Memory B cell (primary cell): ENCODE measurements around the gene MRPL40.

Experiments
- ATAC-seq: fragments of 150-1000 bp; cut with Tn5 transposase; 2 replicates; pipeline ENCODE4 v1.10.0; 2021; ENCODE audit warnings: low read depth, mild to moderate bottlenecking, moderate library complexity
- DNase-seq, 2 donors: peaks; one replicate each; pipeline ENCODE4 v3.0.0; 2022; ENCODE audit warnings: low spot score in 2 of 2
- H3K27ac Mint-ChIP-seq: one replicate; pipeline ENCODE4 v1.8.0; 2022; ENCODE audit warnings: mild to moderate bottlenecking, moderate library complexity, mixed read lengths
- H3K27me3 Mint-ChIP-seq: one replicate; pipeline ENCODE4 v1.8.0; 2022; ENCODE audit warnings: mixed read lengths
- H3K36me3 Mint-ChIP-seq: one replicate; pipeline ENCODE4 v1.8.0; 2022; ENCODE audit warnings: mild to moderate bottlenecking, mixed read lengths
- H3K4me1 Mint-ChIP-seq: one replicate; pipeline ENCODE4 v1.8.0; 2022; ENCODE audit warnings: mixed read lengths
- H3K4me3 Mint-ChIP-seq: one replicate; pipeline ENCODE4 v1.8.0; 2022; ENCODE audit warnings: mild to moderate bottlenecking, moderate library complexity, mixed read lengths
- H3K9me3 Mint-ChIP-seq: one replicate; pipeline ENCODE4 v1.8.0; 2022; ENCODE audit warnings: mixed read lengths

MRPL40 gene

DNA sequence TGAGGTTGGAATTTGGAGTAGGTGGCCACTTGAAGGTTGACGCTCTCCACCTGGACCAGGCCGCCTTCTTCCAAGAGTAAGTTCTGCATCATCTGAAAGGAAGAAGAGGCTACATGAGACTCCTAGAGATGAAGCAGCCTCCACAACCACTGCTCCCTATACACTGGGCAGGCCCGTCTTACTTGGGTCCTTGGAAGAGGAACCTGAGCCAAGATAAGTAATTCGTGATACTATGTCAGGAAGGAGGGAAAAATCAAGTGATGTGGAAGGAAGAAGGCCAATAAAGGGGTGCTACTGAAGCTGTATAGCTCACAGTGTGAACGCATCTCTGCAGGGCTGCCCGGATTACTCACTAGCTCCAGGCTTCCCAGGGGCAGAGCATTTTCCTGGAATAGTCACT is 35.6 kb downstream of the MRPL40 start:
- ATAC-seq: no peak
- H3K27ac Mint-ChIP-seq: no peak overlapping the region
- H3K9me3 Mint-ChIP-seq: no peaks in the 10 kb centered on the region
- H3K27me3 Mint-ChIP-seq: no peaks in the 10 kb centered on the region
- H3K4me1 Mint-ChIP-seq: peaks cover 3% of the 10 kb centered on the region
- no peak overlapping the region for H3K4me3 Mint-ChIP-seq
- no peak for DNase-seq
- H3K36me3 Mint-ChIP-seq: peaks cover 29% of the 10 kb centered on the region

DNA sequence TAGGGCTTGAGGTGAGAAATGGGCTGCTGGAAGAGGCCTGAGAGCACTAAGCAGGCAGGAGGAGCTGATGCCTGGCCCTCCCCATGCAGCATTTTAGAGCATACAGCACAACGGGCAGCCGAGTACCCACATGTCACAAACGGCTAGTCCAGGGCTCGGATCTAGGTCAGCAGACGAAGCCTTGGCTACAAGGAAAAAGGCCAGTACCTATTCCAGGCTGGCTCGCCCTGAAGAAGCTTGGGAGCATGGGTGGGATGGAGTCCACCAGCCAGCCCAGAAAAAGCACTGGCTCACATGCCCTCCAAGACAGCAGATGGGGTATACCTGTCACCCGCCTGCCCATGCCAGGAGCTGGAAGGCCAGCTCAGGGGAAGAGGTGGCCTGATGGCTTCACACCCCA is 37.1 kb downstream of the MRPL40 start:
- Mint-ChIP-seq H3K27me3 (no peaks in the 10 kb centered on the region), H3K4me1 (peaks cover 7% of the 10 kb centered on the region), H3K36me3 (peaks cover 33% of the 10 kb centered on the region), H3K9me3 (no peaks in the 10 kb centered on the region), H3K27ac (no peak overlapping the region), H3K4me3 (no peak overlapping the region)
- ATAC-seq (no peak), DNase-seq (no peak)

DNA sequence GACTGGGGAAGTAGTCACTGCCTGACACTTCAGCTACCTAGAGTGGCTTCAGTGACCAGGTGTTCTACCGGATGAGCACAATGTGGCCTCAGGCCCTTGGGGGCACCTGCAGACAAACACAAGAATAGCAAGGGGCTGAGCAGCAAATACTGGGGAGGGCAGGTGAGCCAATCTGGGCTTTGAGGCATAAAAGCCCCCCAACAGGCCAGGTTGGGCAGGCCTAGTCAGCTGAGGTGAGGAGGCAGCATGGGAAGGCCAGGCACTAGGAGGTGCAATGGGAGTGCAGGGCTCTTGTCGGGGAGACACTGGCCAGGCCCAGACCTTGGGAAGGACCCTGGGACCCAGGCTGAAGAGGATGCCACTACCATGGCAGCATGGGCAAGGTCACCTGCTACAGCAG is 37.7 kb downstream of the MRPL40 start:
- H3K27me3 Mint-ChIP-seq: no peaks in the 10 kb centered on the region
- peaks cover 33% of the 10 kb centered on the region for H3K36me3 Mint-ChIP-seq
- no peak overlapping the region for H3K4me3 Mint-ChIP-seq
- ATAC-seq: no peak
- DNase-seq: no peak
- no peak overlapping the region for H3K27ac Mint-ChIP-seq
- peaks cover 7% of the 10 kb centered on the region for H3K4me1 Mint-ChIP-seq
- H3K9me3 Mint-ChIP-seq: no peaks in the 10 kb centered on the region

DNA sequence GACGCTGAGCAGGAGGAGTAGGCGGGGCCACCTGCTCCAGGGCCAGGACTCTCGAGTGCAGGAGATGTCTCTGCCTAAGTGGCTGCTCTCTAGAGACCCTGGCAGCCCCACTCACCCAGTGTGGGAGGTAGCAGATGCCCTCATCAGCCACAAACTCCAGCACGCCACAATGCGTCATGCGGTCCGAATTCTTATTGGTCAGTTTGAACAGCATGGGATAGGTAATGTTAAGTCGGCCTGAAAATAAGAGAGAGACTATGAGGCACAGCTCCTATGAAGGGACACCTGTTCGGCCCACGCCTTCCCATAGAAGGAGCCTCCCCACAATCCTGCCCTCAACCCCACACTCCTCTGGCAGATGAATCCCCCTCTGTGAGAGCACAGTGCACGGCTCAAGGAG is 39.2 kb downstream of the MRPL40 start:
- ATAC-seq: no peak
- H3K27me3 Mint-ChIP-seq: no peaks in the 10 kb centered on the region
- DNase-seq: no peak
- H3K9me3 Mint-ChIP-seq: no peaks in the 10 kb centered on the region
- H3K4me3 Mint-ChIP-seq: no peak overlapping the region
- peaks cover 28% of the 10 kb centered on the region for H3K36me3 Mint-ChIP-seq
- H3K4me1 Mint-ChIP-seq: peaks cover 17% of the 10 kb centered on the region
- H3K27ac Mint-ChIP-seq: no peak overlapping the region

DNA sequence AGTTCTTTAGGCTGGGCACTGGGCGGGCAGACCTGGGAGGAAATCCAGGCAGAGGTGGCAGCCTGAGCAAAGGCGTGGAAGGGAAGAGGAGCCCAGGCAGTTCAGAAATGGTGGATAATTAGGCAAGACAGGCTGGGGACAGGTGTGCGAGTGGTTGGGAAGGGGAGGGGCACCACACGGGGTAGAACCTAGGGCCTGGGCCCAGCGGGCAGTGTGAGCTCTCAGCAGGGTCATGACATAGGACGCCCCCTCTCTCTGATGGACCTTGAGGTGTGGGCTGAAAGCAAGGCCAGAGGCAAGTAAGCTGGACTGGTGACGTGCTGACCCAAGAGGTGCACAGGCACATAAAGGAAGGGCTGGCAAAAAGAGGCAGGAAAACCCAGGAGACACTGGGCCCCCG is 39.9 kb downstream of the MRPL40 start:
- ATAC-seq (no peak), DNase-seq (no peak)
- Mint-ChIP-seq H3K27me3 (no peaks in the 10 kb centered on the region), H3K4me3 (no peak overlapping the region), H3K9me3 (no peaks in the 10 kb centered on the region), H3K4me1 (peaks cover 18% of the 10 kb centered on the region), H3K27ac (peak overlapping the region; percentile 45), H3K36me3 (peaks cover 28% of the 10 kb centered on the region)

DNA sequence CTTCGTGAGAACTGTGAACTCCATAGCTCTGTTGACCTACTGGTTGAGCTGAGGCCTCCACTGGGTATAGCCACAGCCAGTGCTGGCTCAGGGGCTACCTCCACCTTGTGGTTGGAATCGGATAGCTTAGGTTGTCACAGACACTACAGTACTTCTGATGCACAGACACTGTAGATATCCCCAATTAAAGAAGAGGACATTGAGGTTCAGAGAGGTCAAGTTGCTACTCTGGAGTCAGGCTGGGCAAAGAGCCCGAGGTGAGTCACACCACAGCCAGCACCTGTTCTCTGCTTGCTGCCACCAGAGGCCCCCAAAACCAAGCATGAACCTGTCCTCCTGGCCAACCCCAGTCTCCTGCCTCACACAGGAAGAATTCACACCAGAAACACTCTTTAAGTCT is 41.2 kb downstream of the MRPL40 start:
- Mint-ChIP-seq H3K9me3 (no peaks in the 10 kb centered on the region), H3K27ac (no peak overlapping the region), H3K4me3 (no peak overlapping the region), H3K27me3 (no peaks in the 10 kb centered on the region), H3K36me3 (peaks cover 21% of the 10 kb centered on the region), H3K4me1 (peaks cover 28% of the 10 kb centered on the region)
- ATAC-seq (no peak), DNase-seq (no peak)

DNA sequence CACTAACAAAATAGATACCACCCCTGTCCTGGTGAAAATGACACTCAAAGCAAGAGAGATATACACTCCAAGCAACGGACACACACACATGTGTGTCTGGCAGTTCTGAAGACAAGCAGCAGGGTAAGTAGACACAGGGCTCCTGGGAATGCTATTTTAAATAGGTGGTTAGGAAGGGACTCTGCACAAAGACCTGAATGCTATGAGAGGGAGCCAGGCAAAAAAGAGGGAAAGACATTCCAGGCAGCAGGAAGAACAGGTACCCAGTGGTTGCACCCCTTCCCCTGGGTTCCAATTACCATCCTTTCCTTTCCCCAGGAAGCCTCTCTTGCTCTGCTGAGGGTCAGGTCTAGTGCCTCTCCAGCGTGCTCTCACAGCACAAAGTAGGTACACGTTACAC is 43.7 kb downstream of the MRPL40 start:
- H3K27ac Mint-ChIP-seq: no peak overlapping the region
- no peak overlapping the region for H3K4me3 Mint-ChIP-seq
- no peak for ATAC-seq
- H3K36me3 Mint-ChIP-seq: peaks cover 10% of the 10 kb centered on the region
- H3K27me3 Mint-ChIP-seq: no peaks in the 10 kb centered on the region
- DNase-seq: no peak
- H3K9me3 Mint-ChIP-seq: no peaks in the 10 kb centered on the region
- H3K4me1 Mint-ChIP-seq: peaks cover 29% of the 10 kb centered on the region

DNA sequence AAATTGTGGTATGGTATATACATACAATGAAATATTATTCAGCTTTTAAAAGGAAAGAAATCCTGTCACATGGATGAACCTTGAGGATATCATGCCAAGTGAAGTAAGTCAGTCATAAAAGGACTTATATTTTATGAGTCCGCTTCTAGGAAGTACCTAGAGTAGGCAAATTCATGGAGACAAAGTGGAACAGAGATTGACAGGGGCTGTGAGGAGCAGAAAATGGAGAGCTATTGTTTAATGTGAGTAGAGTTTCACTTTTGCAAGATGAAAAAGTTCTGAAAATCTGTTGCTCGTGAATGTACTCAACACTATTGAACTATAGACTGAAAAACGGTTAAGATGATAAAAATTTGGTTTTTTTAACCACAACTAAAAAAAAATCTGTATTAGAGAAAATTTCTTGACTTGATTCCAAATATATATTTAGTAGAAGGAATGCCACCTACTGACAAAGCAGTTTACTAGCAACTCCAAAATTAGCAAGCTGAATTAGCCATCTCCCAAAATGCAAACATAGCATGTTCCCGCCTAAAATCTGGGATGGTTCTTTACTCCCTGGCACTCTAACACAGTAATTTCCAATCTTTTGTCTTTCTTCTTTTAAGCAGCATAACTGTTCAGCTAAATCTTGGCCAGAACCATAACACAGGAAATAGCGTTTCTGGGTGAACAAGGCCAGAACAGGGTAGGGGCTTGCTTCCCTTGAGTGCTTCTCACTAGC is 45.1 kb downstream of the MRPL40 start:
- DNase-seq: no peak
- Mint-ChIP-seq H3K27ac (peak overlapping the region; percentile 100), H3K36me3 (peaks cover 7% of the 10 kb centered on the region), H3K4me3 (peak overlapping the region; percentile 97), H3K9me3 (no peaks in the 10 kb centered on the region), H3K27me3 (no peaks in the 10 kb centered on the region), H3K4me1 (peaks cover 29% of the 10 kb centered on the region)
- no peak for ATAC-seq

DNA sequence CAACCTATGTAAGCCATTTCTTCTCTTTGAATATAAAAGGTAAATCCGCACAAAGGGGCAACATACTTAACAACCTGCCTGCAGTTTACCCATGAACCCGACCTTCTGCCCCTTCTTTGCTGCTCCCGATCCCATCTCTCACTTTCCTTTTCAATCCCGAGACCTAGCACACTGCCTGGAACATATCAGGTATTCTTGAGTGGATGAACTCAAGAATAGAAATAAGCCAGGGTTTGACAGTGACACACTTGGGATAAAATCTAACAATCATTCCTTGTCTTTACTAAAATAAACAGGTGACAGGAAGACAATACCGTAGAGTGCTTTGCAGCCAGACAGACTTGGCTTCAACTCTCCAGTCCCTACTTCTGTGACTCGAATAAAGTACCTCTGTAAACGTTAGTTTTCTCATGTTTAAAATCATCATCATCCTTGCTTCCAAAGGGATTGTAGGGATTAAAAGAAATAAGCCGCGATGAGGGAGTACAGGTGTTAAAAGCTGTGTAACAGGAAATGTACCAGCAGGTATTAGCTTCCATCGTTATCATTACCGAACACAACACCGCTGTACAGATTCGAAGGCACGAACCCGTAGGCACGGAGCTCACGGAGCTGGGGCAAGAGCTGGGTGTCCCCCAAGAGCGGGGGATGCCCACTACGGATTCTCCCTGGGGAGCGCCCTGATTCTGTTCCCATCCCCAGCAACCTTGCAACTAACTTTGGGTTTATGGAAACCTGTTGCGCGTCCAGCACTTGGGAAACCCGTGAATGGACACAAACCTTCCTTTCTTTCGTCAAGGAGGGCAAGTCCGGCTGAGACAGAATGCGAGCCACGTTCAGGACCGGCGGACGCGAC is 45.9 kb downstream of the MRPL40 start:
- DNase-seq (no peak), ATAC-seq (no peak)
- Mint-ChIP-seq H3K27ac (peak overlapping the region; percentile 100), H3K4me3 (peak overlapping the region; percentile 97), H3K27me3 (no peaks in the 10 kb centered on the region), H3K4me1 (peaks cover 29% of the 10 kb centered on the region), H3K36me3 (peaks cover 7% of the 10 kb centered on the region), H3K9me3 (no peaks in the 10 kb centered on the region)

DNA sequence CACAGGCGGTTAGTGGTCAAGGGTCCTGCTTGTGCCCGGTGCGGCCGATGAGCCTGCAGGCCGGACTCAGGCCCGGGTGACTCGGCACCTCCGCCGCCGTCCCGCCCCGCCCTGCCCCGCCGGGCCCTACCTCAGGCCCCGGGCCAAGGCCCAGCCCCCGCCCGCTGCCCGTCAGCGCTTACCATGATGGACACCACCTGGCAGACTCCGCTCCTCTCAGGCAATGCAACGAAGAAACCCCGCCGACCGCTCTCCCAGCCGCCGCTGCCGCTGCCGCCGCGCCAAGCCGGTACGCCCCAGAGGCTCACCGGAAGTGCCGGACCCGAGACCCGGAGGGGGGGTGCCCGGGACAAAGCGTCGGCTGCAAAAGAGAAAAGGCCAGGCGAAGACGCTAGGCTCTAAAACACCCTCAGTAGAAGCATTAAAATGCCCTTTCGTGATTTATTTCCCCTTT is 46.6 kb downstream of the MRPL40 start, which contains the start of gene UFD1:
Gene UFD1 (minus strand): TSS at position 293 of the 454 bp plus-strand sequence. CDS start 108 bp downstream, at position 185.
- peaks cover 26% of the 10 kb centered on the region for H3K4me1 Mint-ChIP-seq
- peak; percentile 55 for ATAC-seq
- H3K36me3 Mint-ChIP-seq: peaks cover 4% of the 10 kb centered on the region
- H3K27ac Mint-ChIP-seq: peak within 1 kb of the TSS; percentile 100
- H3K9me3 Mint-ChIP-seq: no peaks in the 10 kb centered on the region
- no peaks in the 10 kb centered on the region for H3K27me3 Mint-ChIP-seq
- H3K4me3 Mint-ChIP-seq: peak within 1 kb of the TSS; percentile 97
- DNase-seq: peak; percentile 76 to 80

DNA sequence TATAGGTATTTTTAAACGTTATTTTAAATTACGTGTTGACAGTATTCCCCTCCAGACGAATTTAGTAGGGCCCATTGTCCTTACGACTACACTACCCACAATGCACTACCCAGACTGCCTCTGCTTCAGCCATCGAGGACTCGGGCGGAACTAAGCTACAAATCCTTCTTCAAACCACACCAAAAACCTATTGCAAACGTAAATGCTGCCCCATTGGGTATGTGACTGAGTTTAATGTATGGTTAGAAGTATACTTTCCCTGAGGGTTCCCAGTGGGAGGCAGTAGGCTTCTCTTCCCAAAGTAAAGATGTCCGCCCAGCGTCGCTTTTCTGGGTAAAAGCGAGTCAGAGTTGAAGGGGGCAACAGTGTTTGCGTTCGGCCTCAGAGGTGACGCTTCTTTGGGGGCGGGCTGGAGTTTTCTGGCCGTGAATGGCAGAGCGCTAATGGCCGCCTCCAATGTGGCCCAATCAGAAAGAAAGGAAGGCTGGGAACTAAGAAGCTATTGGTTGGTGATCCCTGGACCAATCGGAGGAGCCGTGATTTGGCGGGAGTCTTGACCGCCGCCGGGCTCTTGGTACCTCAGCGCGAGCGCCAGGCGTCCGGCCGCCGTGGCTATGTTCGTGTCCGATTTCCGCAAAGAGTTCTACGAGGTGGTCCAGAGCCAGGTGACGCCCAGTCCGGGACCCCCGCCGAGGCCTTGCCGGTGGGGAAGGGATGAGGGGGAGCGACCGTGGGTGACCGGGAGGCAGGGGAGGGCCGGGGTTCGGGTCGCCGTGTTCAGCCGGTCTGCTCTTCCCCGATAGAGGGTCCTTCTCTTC is 47.2 kb downstream of the MRPL40 start, which contains the start of gene CDC45:
Gene CDC45 (plus strand): TSS at position 566 of the 818 bp plus-strand sequence. CDS start 49 bp downstream, at position 615.
- H3K4me3 Mint-ChIP-seq: peak within 1 kb of the TSS; percentile 97
- H3K4me1 Mint-ChIP-seq: peaks cover 25% of the 10 kb centered on the region
- H3K9me3 Mint-ChIP-seq: no peaks in the 10 kb centered on the region
- peak within 1 kb of the TSS; percentile 100 for H3K27ac Mint-ChIP-seq
- DNase-seq (peak; percentile 80 to 91), ATAC-seq (peak; percentile 90)
- no peaks in the 10 kb centered on the region for H3K27me3 Mint-ChIP-seq
- peaks cover 3% of the 10 kb centered on the region for H3K36me3 Mint-ChIP-seq

DNA sequence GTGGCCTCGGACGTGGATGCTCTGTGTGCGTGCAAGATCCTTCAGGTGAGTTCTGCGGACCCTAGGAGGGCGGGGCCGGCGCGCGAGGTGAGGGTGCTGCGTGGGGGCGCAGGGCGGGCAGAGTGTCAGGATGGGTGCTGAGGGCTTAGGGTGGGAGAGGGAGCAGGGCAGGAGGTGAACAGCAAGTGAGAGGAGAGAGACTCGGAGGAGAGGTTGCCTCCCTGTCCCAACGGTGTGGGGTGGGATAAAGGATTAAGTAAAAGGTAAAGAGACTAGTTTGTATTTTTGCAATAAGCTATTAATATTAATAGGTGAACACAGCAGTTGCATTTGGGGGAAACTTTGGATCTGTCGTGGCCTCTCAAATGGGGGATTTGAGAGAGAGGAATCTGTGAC is 47.8 kb downstream of the MRPL40 start:
- Mint-ChIP-seq H3K27ac (no peak overlapping the region), H3K27me3 (no peaks in the 10 kb centered on the region), H3K36me3 (peaks cover 2% of the 10 kb centered on the region), H3K4me3 (peak overlapping the region; percentile 97), H3K4me1 (peaks cover 24% of the 10 kb centered on the region), H3K9me3 (no peaks in the 10 kb centered on the region)
- DNase-seq (no peak), ATAC-seq (no peak)

DNA sequence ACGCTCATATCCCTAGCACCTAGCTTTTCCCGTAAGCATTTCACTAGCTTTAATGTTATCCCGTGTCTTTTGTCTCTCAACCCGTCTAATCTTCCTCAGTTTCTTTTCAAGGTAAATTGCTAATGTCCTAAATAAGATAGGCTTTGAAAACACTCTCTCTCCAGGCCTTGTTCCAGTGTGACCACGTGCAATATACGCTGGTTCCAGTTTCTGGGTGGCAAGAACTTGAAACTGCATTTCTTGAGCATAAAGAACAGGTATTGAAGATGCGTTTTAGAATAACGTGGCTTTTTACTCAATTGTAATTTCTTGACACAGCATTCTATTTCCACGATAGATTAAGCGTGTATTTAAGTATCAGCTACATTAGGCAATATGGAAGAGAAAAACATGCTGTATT is 48.4 kb downstream of the MRPL40 start:
- ATAC-seq (no peak), DNase-seq (no peak)
- no peaks in the 10 kb centered on the region for H3K27me3 Mint-ChIP-seq
- peak overlapping the region; percentile 97 for H3K4me3 Mint-ChIP-seq
- H3K4me1 Mint-ChIP-seq: peaks cover 19% of the 10 kb centered on the region
- no peaks in the 10 kb centered on the region for H3K9me3 Mint-ChIP-seq
- no peak overlapping the region for H3K27ac Mint-ChIP-seq
- H3K36me3 Mint-ChIP-seq: no peaks in the 10 kb centered on the region

DNA sequence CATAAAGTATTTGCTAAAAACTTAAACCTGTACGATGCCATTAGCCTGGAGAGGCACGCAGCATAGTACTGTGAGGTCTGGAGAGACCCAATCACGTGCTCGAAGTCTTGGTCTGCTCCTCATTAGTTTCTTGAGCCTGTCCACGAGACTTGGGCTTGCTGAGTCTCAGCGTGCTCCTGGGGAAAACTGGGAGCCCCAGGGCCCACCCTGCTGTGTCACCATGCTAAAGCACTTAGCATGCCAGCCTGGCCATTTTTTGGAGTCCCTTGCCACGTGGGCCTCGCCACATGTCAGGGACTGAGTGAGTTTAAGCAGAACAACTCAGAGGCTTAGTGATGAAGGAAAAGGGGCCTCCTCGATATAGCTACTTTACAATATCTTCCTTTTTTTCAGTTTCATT is 50.0 kb downstream of the MRPL40 start:
- no peak for ATAC-seq
- Mint-ChIP-seq H3K27ac (no peak overlapping the region), H3K4me1 (peaks cover 13% of the 10 kb centered on the region), H3K27me3 (no peaks in the 10 kb centered on the region), H3K36me3 (no peaks in the 10 kb centered on the region), H3K4me3 (no peak overlapping the region), H3K9me3 (no peaks in the 10 kb centered on the region)
- no peak for DNase-seq
